Activated CD4-positive, alpha-beta T cell treated with anti-CD3 and anti-CD28 coated beads, Interleukin-2, Interleukin-6, amounts not matched to agents 100 ng/mL and 50 ng/mL, durations not matched to agents 16 hours and 8 hours (primary cell): Measurements from ENCODE around the gene ARHGAP19.
A peak's percentile ranks its signal among the peaks of the same experiment; 100 is the strongest.

Experiments used
- DNase-seq: peaks from one replicate; pipeline ENCODE4 v3.0.0-alpha.2; 2020

The ARHGAP19 gene

GRCh38 chr10:97292097-97292861, at the start of gene ARHGAP19:
Gene ARHGAP19 (minus strand): TSS chr10:97292637. CDS start chr10:97292627, 10 bp downstream.
- peak; percentile 98 for DNase-seq

- no peak for DNase-seq
Measured at GRCh38 chr10:97341416-97341815, 49.0 kb upstream of the ARHGAP19 start.

- no peak for DNase-seq
Measured at GRCh38 chr10:97338041-97338440, 45.6 kb upstream of the ARHGAP19 start.

GRCh38 chr10:97336942-97337831, 44.8 kb upstream of the ARHGAP19 start:
- no peak for DNase-seq

- no peak for DNase-seq
Measured at GRCh38 chr10:97336446-97336845, 44.0 kb upstream of the ARHGAP19 start.

- DNase-seq = no peak
Measured at GRCh38 chr10:97336006-97336405, 43.6 kb upstream of the ARHGAP19 start.

GRCh38 chr10:97335188-97335619, 42.8 kb upstream of the ARHGAP19 start:
- no peak for DNase-seq

- DNase-seq = peak; percentile 91
Measured at GRCh38 chr10:97334370-97335175, 42.1 kb upstream of the ARHGAP19 start, which contains the start of gene FRAT2. Gene FRAT2 (minus strand): TSS chr10:97334729. CDS start chr10:97334572, 157 bp downstream.

- DNase-seq = peak; percentile 40
Measured at GRCh38 chr10:97333601-97334369, 41.3 kb upstream of the ARHGAP19 start.

GRCh38 chr10:97333351-97333600, 40.8 kb upstream of the ARHGAP19 start:
- DNase-seq = peak; percentile 35

- no peak for DNase-seq
Measured at GRCh38 chr10:97332591-97333350, 40.3 kb upstream of the ARHGAP19 start.

- no peak for DNase-seq
Measured at GRCh38 chr10:97331153-97331703, 38.8 kb upstream of the ARHGAP19 start.

- DNase-seq = no peak
Measured at GRCh38 chr10:97329766-97330165, 37.3 kb upstream of the ARHGAP19 start.

GRCh38 chr10:97328646-97329453, 36.4 kb upstream of the ARHGAP19 start:
- peak; percentile 62 for DNase-seq

- DNase-seq = peak; percentile 45
Measured at GRCh38 chr10:97327348-97328294, 35.2 kb upstream of the ARHGAP19 start.

- no peak for DNase-seq
Measured at GRCh38 chr10:97325754-97326153, 33.3 kb upstream of the ARHGAP19 start.

GRCh38 chr10:97323501-97323900, 31.1 kb upstream of the ARHGAP19 start:
- DNase-seq = no peak

- DNase-seq = no peak
Measured at GRCh38 chr10:97321804-97322190, 29.4 kb upstream of the ARHGAP19 start.
